Measurements from ENCODE around the gene TMCO4.

The TMCO4 gene

GRCh38 chr1:19730793-19731192 is 68.9 kb downstream of the TMCO4 start (continued):
- TF ChIP-seq, protein P1, sequence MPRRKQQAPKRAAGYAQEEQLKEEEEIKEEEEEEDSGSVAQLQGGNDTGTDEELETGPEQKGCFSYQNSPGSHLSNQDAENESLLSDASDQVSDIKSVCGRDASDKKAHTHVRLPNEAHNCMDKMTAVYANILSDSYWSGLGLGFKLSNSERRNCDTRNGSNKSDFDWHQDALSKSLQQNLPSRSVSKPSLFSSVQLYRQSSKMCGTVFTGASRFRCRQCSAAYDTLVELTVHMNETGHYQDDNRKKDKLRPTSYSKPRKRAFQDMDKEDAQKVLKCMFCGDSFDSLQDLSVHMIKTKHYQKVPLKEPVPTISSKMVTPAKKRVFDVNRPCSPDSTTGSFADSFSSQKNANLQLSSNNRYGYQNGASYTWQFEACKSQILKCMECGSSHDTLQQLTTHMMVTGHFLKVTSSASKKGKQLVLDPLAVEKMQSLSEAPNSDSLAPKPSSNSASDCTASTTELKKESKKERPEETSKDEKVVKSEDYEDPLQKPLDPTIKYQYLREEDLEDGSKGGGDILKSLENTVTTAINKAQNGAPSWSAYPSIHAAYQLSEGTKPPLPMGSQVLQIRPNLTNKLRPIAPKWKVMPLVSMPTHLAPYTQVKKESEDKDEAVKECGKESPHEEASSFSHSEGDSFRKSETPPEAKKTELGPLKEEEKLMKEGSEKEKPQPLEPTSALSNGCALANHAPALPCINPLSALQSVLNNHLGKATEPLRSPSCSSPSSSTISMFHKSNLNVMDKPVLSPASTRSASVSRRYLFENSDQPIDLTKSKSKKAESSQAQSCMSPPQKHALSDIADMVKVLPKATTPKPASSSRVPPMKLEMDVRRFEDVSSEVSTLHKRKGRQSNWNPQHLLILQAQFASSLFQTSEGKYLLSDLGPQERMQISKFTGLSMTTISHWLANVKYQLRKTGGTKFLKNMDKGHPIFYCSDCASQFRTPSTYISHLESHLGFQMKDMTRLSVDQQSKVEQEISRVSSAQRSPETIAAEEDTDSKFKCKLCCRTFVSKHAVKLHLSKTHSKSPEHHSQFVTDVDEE (CRISPR knock-in tag; IDR thresholded peaks at IDR 0.05): no peak
- TF ChIP-seq ISL1 (CRISPR knock-in tag; IDR thresholded peaks at IDR 0.05) (no peak), PPARA (CRISPR knock-in tag; IDR thresholded peaks at IDR 0.05; ENCODE audit: borderline replicate concordance) (no peak), ESRRG (CRISPR knock-in tag; IDR thresholded peaks at IDR 0.05) (no peak), TCF4 (CRISPR knock-in tag; IDR thresholded peaks at IDR 0.05; ENCODE audit: borderline replicate concordance) (no peak)
- TF ChIP-seq, protein P2, sequence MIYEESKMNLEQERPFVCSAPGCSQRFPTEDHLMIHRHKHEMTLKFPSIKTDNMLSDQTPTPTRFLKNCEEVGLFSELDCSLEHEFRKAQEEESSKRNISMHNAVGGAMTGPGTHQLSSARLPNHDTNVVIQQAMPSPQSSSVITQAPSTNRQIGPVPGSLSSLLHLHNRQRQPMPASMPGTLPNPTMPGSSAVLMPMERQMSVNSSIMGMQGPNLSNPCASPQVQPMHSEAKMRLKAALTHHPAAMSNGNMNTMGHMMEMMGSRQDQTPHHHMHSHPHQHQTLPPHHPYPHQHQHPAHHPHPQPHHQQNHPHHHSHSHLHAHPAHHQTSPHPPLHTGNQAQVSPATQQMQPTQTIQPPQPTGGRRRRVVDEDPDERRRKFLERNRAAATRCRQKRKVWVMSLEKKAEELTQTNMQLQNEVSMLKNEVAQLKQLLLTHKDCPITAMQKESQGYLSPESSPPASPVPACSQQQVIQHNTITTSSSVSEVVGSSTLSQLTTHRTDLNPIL (CRISPR knock-in tag; IDR thresholded peaks at IDR 0.05; ENCODE audit: low read depth): no peak
- TF ChIP-seq, protein P3, sequence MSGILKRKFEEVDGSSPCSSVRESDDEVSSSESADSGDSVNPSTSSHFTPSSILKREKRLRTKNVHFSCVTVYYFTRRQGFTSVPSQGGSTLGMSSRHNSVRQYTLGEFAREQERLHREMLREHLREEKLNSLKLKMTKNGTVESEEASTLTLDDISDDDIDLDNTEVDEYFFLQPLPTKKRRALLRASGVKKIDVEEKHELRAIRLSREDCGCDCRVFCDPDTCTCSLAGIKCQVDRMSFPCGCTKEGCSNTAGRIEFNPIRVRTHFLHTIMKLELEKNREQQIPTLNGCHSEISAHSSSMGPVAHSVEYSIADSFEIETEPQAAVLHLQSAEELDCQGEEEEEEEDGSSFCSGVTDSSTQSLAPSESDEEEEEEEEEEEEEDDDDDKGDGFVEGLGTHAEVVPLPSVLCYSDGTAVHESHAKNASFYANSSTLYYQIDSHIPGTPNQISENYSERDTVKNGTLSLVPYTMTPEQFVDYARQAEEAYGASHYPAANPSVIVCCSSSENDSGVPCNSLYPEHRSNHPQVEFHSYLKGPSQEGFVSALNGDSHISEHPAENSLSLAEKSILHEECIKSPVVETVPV (CRISPR knock-in tag; IDR thresholded peaks at IDR 0.05): no peak

DNA sequence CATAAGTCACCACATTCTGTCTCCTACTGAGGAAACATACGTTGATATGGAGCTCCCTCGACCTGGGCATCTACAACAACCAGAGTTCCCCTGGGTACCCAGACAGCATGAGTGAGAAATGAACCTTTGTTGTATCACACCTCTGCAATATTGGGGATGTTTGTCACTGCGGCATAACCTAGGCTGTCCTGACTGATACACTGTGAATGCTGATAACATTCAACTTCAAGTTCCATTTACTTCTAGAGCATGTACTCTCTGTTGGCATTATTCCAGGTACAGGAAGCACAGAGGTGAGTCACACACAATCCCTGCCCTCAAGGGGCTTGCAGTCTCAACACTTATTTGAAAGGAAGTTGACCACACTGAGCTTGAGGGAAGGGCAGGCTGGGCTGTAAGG is 69.5 kb downstream of the TMCO4 start:
- ATAC-seq: no peak
- no peak for TF ChIP-seq TOX (CRISPR knock-in tag; IDR thresholded peaks at IDR 0.05; ENCODE audit: borderline replicate concordance)
- no peak for TF ChIP-seq OSR1 (CRISPR knock-in tag; IDR thresholded peaks at IDR 0.05)
- no peak for TF ChIP-seq ZNF8 (CRISPR knock-in tag; IDR thresholded peaks at IDR 0.05)
- no peak for TF ChIP-seq ISL1 (CRISPR knock-in tag; IDR thresholded peaks at IDR 0.05)
- no peak for TF ChIP-seq ESRRG (CRISPR knock-in tag; IDR thresholded peaks at IDR 0.05)
- TF ChIP-seq POU6F1 (CRISPR knock-in tag; IDR thresholded peaks at IDR 0.05; ENCODE audit: borderline replicate concordance, low read depth): no peak
- TF ChIP-seq BACH2 (CRISPR knock-in tag; IDR thresholded peaks at IDR 0.05; ENCODE audit: borderline replicate concordance): no peak
- no peak for TF ChIP-seq GLIS3 (CRISPR knock-in tag; IDR thresholded peaks at IDR 0.05)
- TF ChIP-seq, protein P1 (CRISPR knock-in tag; IDR thresholded peaks at IDR 0.05): no peak
- no peak for TF ChIP-seq ZFP30 (CRISPR knock-in tag; IDR thresholded peaks at IDR 0.05)
- TF ChIP-seq ZC3H10 (CRISPR knock-in tag; IDR thresholded peaks at IDR 0.05): no peak
- no peak for TF ChIP-seq PATZ1 (CRISPR knock-in tag; IDR thresholded peaks at IDR 0.05; ENCODE audit: borderline replicate concordance)
- TF ChIP-seq ARNTL (CRISPR knock-in tag; IDR thresholded peaks at IDR 0.05; ENCODE audit: borderline replicate concordance, low read depth): no peak
- TF ChIP-seq ZNF70 (CRISPR knock-in tag; IDR thresholded peaks at IDR 0.05): no peak
- TF ChIP-seq ZNF565 (CRISPR knock-in tag; conservative IDR thresholded peaks at IDR 0.05; ENCODE audit: low read depth): no peak
- TF ChIP-seq RARB (CRISPR knock-in tag; IDR thresholded peaks at IDR 0.05): no peak
- TF ChIP-seq, protein P2 (CRISPR knock-in tag; IDR thresholded peaks at IDR 0.05; ENCODE audit: low read depth): no peak
